ENCODE results near the gene WWOX.

WWOX gene

DNA sequence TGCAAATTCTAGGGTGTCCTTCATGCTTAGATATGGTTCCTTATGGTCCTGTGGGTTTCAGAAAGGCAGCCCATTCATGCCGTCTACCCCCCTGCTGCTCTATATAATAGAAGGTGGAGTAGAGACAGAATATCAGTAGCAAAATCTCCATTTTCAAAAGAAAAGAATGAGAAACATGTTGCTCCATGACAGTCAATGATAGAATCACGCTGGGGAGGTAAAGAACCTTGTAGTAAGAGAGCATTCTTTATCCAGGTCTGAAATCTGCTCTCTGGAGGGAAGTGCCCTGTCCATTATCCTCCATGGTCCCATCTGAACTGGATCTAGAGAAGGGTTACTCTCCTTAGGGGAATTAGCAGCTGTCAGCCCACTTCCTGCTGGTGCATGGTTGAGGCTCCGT lies 272.8 kb downstream of the WWOX start:
- no peak for DNase-seq (ENCODE audit: extremely low read depth, insufficient read length)
- Histone ChIP-seq H3K4me3 (replicated peaks; ENCODE audit: low read depth, low read length) (no peak overlapping the region), H3K36me3 (ENCODE audit: control insufficient read depth, insufficient read depth, low read length) (no peaks in the 10 kb centered on the region), H3K27me3 (replicated peaks; ENCODE audit: control insufficient read depth, insufficient read depth, low read length) (no peaks in the 10 kb centered on the region)
- TF ChIP-seq, protein P1, sequence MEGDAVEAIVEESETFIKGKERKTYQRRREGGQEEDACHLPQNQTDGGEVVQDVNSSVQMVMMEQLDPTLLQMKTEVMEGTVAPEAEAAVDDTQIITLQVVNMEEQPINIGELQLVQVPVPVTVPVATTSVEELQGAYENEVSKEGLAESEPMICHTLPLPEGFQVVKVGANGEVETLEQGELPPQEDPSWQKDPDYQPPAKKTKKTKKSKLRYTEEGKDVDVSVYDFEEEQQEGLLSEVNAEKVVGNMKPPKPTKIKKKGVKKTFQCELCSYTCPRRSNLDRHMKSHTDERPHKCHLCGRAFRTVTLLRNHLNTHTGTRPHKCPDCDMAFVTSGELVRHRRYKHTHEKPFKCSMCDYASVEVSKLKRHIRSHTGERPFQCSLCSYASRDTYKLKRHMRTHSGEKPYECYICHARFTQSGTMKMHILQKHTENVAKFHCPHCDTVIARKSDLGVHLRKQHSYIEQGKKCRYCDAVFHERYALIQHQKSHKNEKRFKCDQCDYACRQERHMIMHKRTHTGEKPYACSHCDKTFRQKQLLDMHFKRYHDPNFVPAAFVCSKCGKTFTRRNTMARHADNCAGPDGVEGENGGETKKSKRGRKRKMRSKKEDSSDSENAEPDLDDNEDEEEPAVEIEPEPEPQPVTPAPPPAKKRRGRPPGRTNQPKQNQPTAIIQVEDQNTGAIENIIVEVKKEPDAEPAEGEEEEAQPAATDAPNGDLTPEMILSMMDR (IDR thresholded peaks at IDR 0.05; ENCODE audit: insufficient read depth, low read length, poor library complexity, severe bottlenecking), result no peak

DNA sequence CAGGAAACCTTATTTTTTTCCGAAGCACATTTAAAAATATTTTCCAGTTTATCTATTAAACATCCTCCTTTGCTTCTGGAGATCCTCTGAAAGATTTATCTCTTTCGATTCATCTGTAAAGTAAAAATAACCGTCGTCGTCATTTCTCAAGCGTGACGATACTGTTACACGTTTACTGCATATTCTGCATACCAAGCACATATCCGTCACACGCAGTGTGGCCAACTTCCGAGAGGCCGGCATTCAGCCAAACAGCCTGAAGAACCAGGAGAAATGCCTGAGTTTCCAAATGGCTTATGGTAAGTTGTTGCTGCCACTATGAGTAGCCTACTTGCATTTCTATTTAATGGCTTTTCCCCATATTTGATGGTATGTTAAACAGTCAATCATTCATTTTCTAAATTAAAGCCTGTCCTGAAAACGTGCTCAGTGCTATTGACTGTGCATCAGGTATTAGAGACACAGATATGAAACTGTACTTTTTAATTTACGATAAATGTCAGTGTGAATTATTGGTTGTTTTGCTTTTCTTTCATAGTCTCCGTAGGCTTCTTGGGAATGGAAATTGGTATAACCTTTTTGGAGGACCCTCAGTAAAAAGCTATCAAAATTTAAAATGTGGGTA lies 275.7 kb downstream of the WWOX start:
- H3K36me3 ChIP-seq (ENCODE audit: control insufficient read depth, insufficient read depth, low read length), result no peaks in the 10 kb centered on the region
- TF ChIP-seq, protein P1 (IDR thresholded peaks at IDR 0.05; ENCODE audit: insufficient read depth, low read length, poor library complexity, severe bottlenecking), result no peak
- H3K27me3 ChIP-seq (replicated peaks; ENCODE audit: control insufficient read depth, insufficient read depth, low read length), result no peaks in the 10 kb centered on the region
- no peak for DNase-seq (ENCODE audit: extremely low read depth, insufficient read length)
- H3K4me3 ChIP-seq (replicated peaks; ENCODE audit: low read depth, low read length), result no peak overlapping the region

DNA sequence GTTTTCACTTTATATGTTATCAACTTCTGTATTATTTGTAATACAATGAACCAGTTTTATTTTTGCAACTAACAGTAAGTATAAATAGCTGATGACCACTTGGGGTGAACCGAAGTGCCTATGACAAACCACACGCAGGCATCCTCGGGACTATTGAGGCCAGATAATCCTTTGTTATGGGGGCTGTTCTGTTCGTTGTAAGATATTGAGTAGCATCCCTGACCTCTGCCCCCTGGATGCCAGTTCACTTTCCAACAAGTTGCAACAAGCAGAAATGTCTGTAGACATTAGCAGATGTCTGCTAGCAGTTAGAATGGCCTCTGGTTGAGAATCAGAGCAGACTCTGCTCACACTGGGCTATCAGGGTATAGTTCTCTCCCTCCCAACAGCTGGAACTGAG lies 277.0 kb downstream of the WWOX start:
- no peak for DNase-seq (ENCODE audit: extremely low read depth, insufficient read length)
- TF ChIP-seq, protein P1 (IDR thresholded peaks at IDR 0.05; ENCODE audit: insufficient read depth, low read length, poor library complexity, severe bottlenecking), result no peak
- no peak overlapping the region for H3K4me3 ChIP-seq (replicated peaks; ENCODE audit: low read depth, low read length)
- H3K36me3 ChIP-seq (ENCODE audit: control insufficient read depth, insufficient read depth, low read length), result no peaks in the 10 kb centered on the region
- no peaks in the 10 kb centered on the region for H3K27me3 ChIP-seq (replicated peaks; ENCODE audit: control insufficient read depth, insufficient read depth, low read length)

DNA sequence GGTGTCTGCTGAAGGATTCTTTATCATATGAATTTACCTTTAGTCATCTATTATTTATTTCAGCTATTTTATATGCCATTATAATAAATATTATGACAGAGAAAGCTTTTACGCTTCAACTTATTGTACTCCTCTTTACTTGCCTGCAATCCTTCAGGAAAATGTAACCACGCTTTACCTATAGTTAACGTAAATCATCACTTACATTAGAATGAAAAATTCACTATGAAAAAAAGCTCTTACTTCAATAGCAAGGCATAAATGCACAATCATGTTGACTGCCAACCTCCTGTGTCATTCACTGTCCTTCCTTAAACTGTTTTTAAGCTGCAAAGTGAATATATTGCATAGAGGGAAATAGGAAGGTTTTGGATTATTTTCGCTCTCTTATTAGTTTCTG lies 277.9 kb downstream of the WWOX start:
- no peak for DNase-seq (ENCODE audit: extremely low read depth, insufficient read length)
- TF ChIP-seq, protein P1 (IDR thresholded peaks at IDR 0.05; ENCODE audit: insufficient read depth, low read length, poor library complexity, severe bottlenecking), result no peak

DNA sequence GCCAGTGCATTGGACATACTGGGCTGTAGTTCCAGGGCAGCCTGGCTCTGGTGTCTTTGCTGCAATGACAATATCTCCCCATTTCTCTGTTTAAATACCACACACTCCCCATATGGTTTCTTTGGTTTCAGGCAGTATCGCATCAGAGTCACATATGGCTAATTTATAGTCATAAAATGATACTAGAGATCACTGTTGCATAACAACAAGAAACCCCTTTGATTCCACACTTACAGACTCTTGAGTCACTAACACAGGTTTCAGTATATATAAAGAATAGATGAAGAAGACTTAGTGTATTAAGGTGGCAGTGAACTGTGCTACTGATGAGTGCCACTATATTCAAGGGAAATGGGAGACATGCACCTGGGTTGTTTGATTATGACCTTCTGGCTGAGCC lies 281.6 kb downstream of the WWOX start:
- H3K36me3 ChIP-seq (ENCODE audit: control insufficient read depth, insufficient read depth, low read length), result no peaks in the 10 kb centered on the region
- TF ChIP-seq, protein P1 (IDR thresholded peaks at IDR 0.05; ENCODE audit: insufficient read depth, low read length, poor library complexity, severe bottlenecking), result no peak
- H3K27me3 ChIP-seq (replicated peaks; ENCODE audit: control insufficient read depth, insufficient read depth, low read length), result no peaks in the 10 kb centered on the region
- no peak overlapping the region for H3K4me3 ChIP-seq (replicated peaks; ENCODE audit: low read depth, low read length)
- no peak for DNase-seq (ENCODE audit: extremely low read depth, insufficient read length)

More for the DNA sequence above, 277.9 kb downstream of the WWOX start:
- no peaks in the 10 kb centered on the region for H3K36me3 ChIP-seq (ENCODE audit: control insufficient read depth, insufficient read depth, low read length)
- no peaks in the 10 kb centered on the region for H3K27me3 ChIP-seq (replicated peaks; ENCODE audit: control insufficient read depth, insufficient read depth, low read length)
- no peak overlapping the region for H3K4me3 ChIP-seq (replicated peaks; ENCODE audit: low read depth, low read length)

DNA sequence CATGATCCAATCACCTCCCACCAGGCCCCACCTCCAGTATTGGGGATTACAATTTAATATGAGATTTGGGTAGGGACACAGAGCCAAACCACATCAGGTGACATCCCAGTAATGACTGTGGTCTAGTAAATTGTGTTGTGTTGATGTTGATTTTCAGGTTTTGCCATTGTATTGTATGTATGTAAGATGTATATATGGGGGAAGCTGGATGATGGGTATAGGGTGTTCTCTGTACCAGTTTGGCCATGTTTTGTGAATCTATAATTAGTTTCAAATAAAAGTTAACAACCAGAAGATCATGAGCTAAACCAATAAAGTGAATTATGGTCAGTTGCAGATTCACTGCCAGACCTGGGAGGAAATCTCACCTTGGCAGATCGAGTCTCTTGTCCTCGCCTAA lies 283.7 kb downstream of the WWOX start:
- Histone ChIP-seq H3K27me3 (replicated peaks; ENCODE audit: control insufficient read depth, insufficient read depth, low read length) (no peaks in the 10 kb centered on the region), H3K4me3 (replicated peaks; ENCODE audit: low read depth, low read length) (no peak overlapping the region), H3K36me3 (ENCODE audit: control insufficient read depth, insufficient read depth, low read length) (no peaks in the 10 kb centered on the region)
- TF ChIP-seq, protein P1 (IDR thresholded peaks at IDR 0.05; ENCODE audit: insufficient read depth, low read length, poor library complexity, severe bottlenecking), result no peak
- DNase-seq (ENCODE audit: extremely low read depth, insufficient read length), result no peak
